Measurements from ENCODE around the gene TMEM145. TPM values are rescaled to one million over a fixed set of nuclear protein-coding genes. Genes with fewer than 3 reads are reported as not detected.

TMEM145 gene
- total RNA-seq, 1 experiment from 2014 or later: 1.2 TPM

GRCh38 chr19:42343344-42344110 lies 30.4 kb downstream of the TMEM145 start:
- POLR2A ChIA-PET (ENCODE audit: unreplicated experiment): no interaction called here
- H3K4me3 ChIP-seq: no peak overlapping the region

GRCh38 chr19:42344336-42344893 lies 31.3 kb downstream of the TMEM145 start:
- TF ChIP-seq EZH2 (IDR thresholded peaks at IDR 0.05; ENCODE audit: low read depth): no peak
- TF ChIP-seq, protein P1, sequence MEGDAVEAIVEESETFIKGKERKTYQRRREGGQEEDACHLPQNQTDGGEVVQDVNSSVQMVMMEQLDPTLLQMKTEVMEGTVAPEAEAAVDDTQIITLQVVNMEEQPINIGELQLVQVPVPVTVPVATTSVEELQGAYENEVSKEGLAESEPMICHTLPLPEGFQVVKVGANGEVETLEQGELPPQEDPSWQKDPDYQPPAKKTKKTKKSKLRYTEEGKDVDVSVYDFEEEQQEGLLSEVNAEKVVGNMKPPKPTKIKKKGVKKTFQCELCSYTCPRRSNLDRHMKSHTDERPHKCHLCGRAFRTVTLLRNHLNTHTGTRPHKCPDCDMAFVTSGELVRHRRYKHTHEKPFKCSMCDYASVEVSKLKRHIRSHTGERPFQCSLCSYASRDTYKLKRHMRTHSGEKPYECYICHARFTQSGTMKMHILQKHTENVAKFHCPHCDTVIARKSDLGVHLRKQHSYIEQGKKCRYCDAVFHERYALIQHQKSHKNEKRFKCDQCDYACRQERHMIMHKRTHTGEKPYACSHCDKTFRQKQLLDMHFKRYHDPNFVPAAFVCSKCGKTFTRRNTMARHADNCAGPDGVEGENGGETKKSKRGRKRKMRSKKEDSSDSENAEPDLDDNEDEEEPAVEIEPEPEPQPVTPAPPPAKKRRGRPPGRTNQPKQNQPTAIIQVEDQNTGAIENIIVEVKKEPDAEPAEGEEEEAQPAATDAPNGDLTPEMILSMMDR (conservative IDR thresholded peaks at IDR 0.05): no peak

More at GRCh38 chr19:42343344-42344110, 30.4 kb downstream of the TMEM145 start:
- H3K4me2 ChIP-seq: no peak overlapping the region
- H3K9me2 ChIP-seq (ENCODE audit: insufficient read depth): no peaks in the 10 kb centered on the region
- no peak for DNase-seq
- BruUV-seq (replicated peaks): no TSS peak
- no peak overlapping the region for H3K27ac ChIP-seq
- CTCF ChIA-PET: interaction anchor here (0.6 kb wide), 1 partner anchor 162 kb away, joined by 3 read pairs; no protein-coding TSS in a partner anchor
- H3K4me1 ChIP-seq (replicated peaks; ENCODE audit: insufficient read depth): peaks cover 7% of the 10 kb centered on the region; the same call in 1 of the 2 replicates
- H3K9me3 ChIP-seq (ENCODE audit: insufficient read depth, low read depth): no peaks in the 10 kb centered on the region
- H4K20me1 ChIP-seq (ENCODE audit: insufficient read depth): no peaks in the 10 kb centered on the region
- no peak overlapping the region for H2AFZ ChIP-seq
- no peaks in the 10 kb centered on the region; the same call in 1 of the 2 replicates for H3K36me3 ChIP-seq (ENCODE audit: low read depth)
- no peaks in the 10 kb centered on the region for H3K79me2 ChIP-seq (ENCODE audit: low read depth)
- TF ChIP-seq, protein P1 (conservative IDR thresholded peaks at IDR 0.05): no peak
- no peaks in the 10 kb centered on the region for H3K27me3 ChIP-seq (ENCODE audit: insufficient read depth, low read depth)
- intact Hi-C loops (cut with micrococcal nuclease; ENCODE audit: unreplicated experiment): no loop called here
- H3F3A ChIP-seq (ENCODE audit: insufficient read depth, low read depth): peaks cover 4% of the 10 kb centered on the region; the same call in 1 of the 2 replicates

DNA sequence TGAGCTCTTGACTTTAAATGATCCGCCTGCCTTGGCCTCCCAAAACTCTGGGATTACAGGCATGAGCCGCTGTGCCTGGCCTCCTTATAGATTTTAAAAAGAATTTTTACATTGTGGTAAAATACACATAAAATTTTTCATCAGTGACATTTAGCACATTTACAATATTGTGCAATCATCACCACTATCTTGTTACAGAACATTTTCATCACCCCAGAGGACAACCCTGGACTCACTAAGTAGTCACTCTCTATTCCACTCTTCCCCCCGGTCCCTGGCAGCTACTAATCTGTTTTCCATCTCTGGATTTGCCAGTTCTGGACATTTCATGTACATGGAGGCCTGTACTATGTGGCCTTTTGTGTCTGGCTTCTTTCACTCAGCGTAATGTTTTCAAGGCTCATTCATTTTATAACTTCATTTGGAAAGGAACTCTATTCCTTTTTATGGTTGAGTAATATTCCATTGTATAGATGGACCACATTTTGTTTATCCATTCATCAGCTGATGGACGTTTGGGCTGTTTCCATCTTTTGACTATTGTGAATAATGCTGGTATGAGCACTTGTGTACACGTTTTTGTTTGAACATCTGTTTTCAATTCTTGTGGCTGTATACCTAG lies 32.2 kb downstream of the TMEM145 start:
- no peaks in the 10 kb centered on the region for H4K20me1 ChIP-seq (ENCODE audit: insufficient read depth)
- peaks cover 4% of the 10 kb centered on the region; the same call in 1 of the 2 replicates for H3F3A ChIP-seq (ENCODE audit: insufficient read depth, low read depth)
- no peak overlapping the region for H3K4me2 ChIP-seq
- no TSS peak for BruUV-seq (replicated peaks)
- TF ChIP-seq, protein P1 (conservative IDR thresholded peaks at IDR 0.05): no peak
- TF ChIP-seq EZH2 (IDR thresholded peaks at IDR 0.05; ENCODE audit: low read depth): no peak
- H2AFZ ChIP-seq: no peak overlapping the region
- no peaks in the 10 kb centered on the region; the same call in 1 of the 2 replicates for H3K36me3 ChIP-seq (ENCODE audit: low read depth)
- intact Hi-C loops (cut with micrococcal nuclease; ENCODE audit: unreplicated experiment): no loop called here
- H3K27me3 ChIP-seq (ENCODE audit: insufficient read depth, low read depth): no peaks in the 10 kb centered on the region
- peak overlapping the region; percentile 29; the same call in 1 of the 2 replicates for H3K27ac ChIP-seq
- no peaks in the 10 kb centered on the region for H3K9me2 ChIP-seq (ENCODE audit: insufficient read depth)
- no peak for DNase-seq
- H3K4me1 ChIP-seq (replicated peaks; ENCODE audit: insufficient read depth): peaks cover 7% of the 10 kb centered on the region; the same call in 1 of the 2 replicates
- POLR2A ChIA-PET (ENCODE audit: unreplicated experiment): no interaction called here
- H3K4me3 ChIP-seq: no peak overlapping the region
- CTCF ChIA-PET: interaction anchor here (0.6 kb wide), 1 partner anchor 125 kb away, joined by 3 read pairs; no protein-coding TSS in a partner anchor
- no peaks in the 10 kb centered on the region for H3K9me3 ChIP-seq (ENCODE audit: insufficient read depth, low read depth)
- H3K79me2 ChIP-seq (ENCODE audit: low read depth): no peaks in the 10 kb centered on the region

More at GRCh38 chr19:42344336-42344893, 31.3 kb downstream of the TMEM145 start:
- no peaks in the 10 kb centered on the region; the same call in 1 of the 2 replicates for H3K36me3 ChIP-seq (ENCODE audit: low read depth)
- BruUV-seq (replicated peaks): no TSS peak
- ChIA-PET POLR2A (ENCODE audit: unreplicated experiment) (no interaction called here), CTCF (interaction anchor here (0.7 kb wide), 1 partner anchor 53 kb away, joined by 7 read pairs; no protein-coding TSS in a partner anchor)
- no peak for DNase-seq
- H4K20me1 ChIP-seq (ENCODE audit: insufficient read depth): no peaks in the 10 kb centered on the region
- no peak overlapping the region for H3K27ac ChIP-seq
- H3F3A ChIP-seq (ENCODE audit: insufficient read depth, low read depth): peaks cover 4% of the 10 kb centered on the region; the same call in 1 of the 2 replicates
- peaks cover 7% of the 10 kb centered on the region; the same call in 1 of the 2 replicates for H3K4me1 ChIP-seq (replicated peaks; ENCODE audit: insufficient read depth)
- no peak overlapping the region for H3K4me2 ChIP-seq
- no peaks in the 10 kb centered on the region for H3K79me2 ChIP-seq (ENCODE audit: low read depth)
- intact Hi-C loops (cut with micrococcal nuclease; ENCODE audit: unreplicated experiment): no loop called here
- H3K9me2 ChIP-seq (ENCODE audit: insufficient read depth): no peaks in the 10 kb centered on the region
- no peak overlapping the region for H2AFZ ChIP-seq
- H3K27me3 ChIP-seq (ENCODE audit: insufficient read depth, low read depth): no peaks in the 10 kb centered on the region
- H3K9me3 ChIP-seq (ENCODE audit: insufficient read depth, low read depth): no peaks in the 10 kb centered on the region
- H3K4me3 ChIP-seq: no peak overlapping the region

Data from PC-9 (cell line).